GM21723 (cell line): ENCODE data around the gene CEP112.

Experiments
- ATAC-seq: cut with Tn5 transposase; IDR thresholded peaks from one replicate; pipeline ENCODE4 v1.9.1; 2021; ENCODE audit warnings: mild to moderate bottlenecking, moderate library complexity; ENCODE audit not compliant: unreplicated experiment

CEP112 gene

GRCh38 chr17:65893692-65894279, 298.1 kb downstream of the CEP112 start:
- ATAC-seq, result no peak

- no peak for ATAC-seq
Observed at GRCh38 chr17:65892912-65893377, 299.0 kb downstream of the CEP112 start.

- no peak for ATAC-seq
Observed at GRCh38 chr17:65891231-65891735, 300.6 kb downstream of the CEP112 start.

- ATAC-seq, result no peak
Observed at GRCh38 chr17:65888649-65889048, 303.3 kb downstream of the CEP112 start.

- ATAC-seq, result no peak
Observed at GRCh38 chr17:65886315-65887245, 305.4 kb downstream of the CEP112 start.

GRCh38 chr17:65885541-65886312, 306.2 kb downstream of the CEP112 start:
- no peak for ATAC-seq

GRCh38 chr17:65876985-65877384, 314.9 kb downstream of the CEP112 start:
- no peak for ATAC-seq

GRCh38 chr17:65868881-65869280, 323.1 kb downstream of the CEP112 start:
- no peak for ATAC-seq

- ATAC-seq, result no peak
Observed at GRCh38 chr17:65867014-65867413, 324.9 kb downstream of the CEP112 start.

GRCh38 chr17:65865715-65866425, 326.1 kb downstream of the CEP112 start:
- ATAC-seq, result no peak

GRCh38 chr17:65864394-65864793, 327.5 kb downstream of the CEP112 start:
- ATAC-seq, result no peak

GRCh38 chr17:65857718-65858117, 334.2 kb downstream of the CEP112 start:
- ATAC-seq, result no peak

- ATAC-seq, result no peak
Observed at GRCh38 chr17:65856865-65857264, 335.1 kb downstream of the CEP112 start.

GRCh38 chr17:65855675-65856074, 336.3 kb downstream of the CEP112 start:
- ATAC-seq, result no peak

GRCh38 chr17:65855245-65855644, 336.7 kb downstream of the CEP112 start:
- no peak for ATAC-seq

- no peak for ATAC-seq
Observed at GRCh38 chr17:65853816-65854215, 338.1 kb downstream of the CEP112 start.

- no peak for ATAC-seq
Observed at GRCh38 chr17:65852911-65853310, 339.0 kb downstream of the CEP112 start.

- ATAC-seq, result no peak
Observed at GRCh38 chr17:65851965-65852736, 339.8 kb downstream of the CEP112 start.

GRCh38 chr17:65850486-65850885, 341.4 kb downstream of the CEP112 start:
- no peak for ATAC-seq

- ATAC-seq, result no peak
Observed at GRCh38 chr17:65848751-65849150, 343.2 kb downstream of the CEP112 start.
